Activated CD8-positive, alpha-beta T cell treated with anti-CD3 and anti-CD28 coated beads for 36 hours (primary cell): ENCODE results near the gene TEKT5. TPM values are rescaled to one million over a fixed set of nuclear protein-coding genes. Genes with fewer than 3 reads are reported as not detected.

Source experiments
- ATAC-seq: fragments of 200-7000 bp; cut with Tn5 transposase; one replicate; pipeline ENCODE4 v1.10.0; 2021; ENCODE audit warnings: mild to moderate bottlenecking, moderate library complexity
- CTCF ChIA-PET: fragments of 350-600 bp; sonication (Branson Sonifier 250); formaldehyde crosslinking; loops from one replicate; lab custom pipeline; 2021; ENCODE audit warnings: antibody characterized with exemption; lab: Charles Lee
- POLR2A ChIA-PET: fragments of 350-600 bp; sonication (Branson Sonifier 250); formaldehyde crosslinking; loops from one replicate; lab custom pipeline; 2021; ENCODE audit warnings: antibody characterized with exemption; lab: Charles Lee
- DNase-seq: peaks from one replicate; pipeline ENCODE4 v3.0.0-alpha.2; 2020
- H3K27ac Mint-ChIP-seq: one replicate; pipeline ENCODE4 v1.8.0; 2021; ENCODE audit warnings: mild to moderate bottlenecking, mixed read lengths
- H3K27me3 Mint-ChIP-seq: one replicate; pipeline ENCODE4 v1.8.0; 2021; ENCODE audit warnings: mixed read lengths
- H3K36me3 Mint-ChIP-seq: one replicate; pipeline ENCODE4 v1.8.0; 2021; ENCODE audit warnings: low read depth, mixed read lengths
- H3K4me1 Mint-ChIP-seq: one replicate; pipeline ENCODE4 v1.8.0; 2021; ENCODE audit warnings: low read depth, mixed read lengths
- H3K4me3 Mint-ChIP-seq: one replicate; pipeline ENCODE4 v1.8.0; 2021; ENCODE audit warnings: mild to moderate bottlenecking, moderate library complexity, mixed read lengths
- H3K9me3 Mint-ChIP-seq: one replicate; pipeline ENCODE4 v1.8.0; 2021; ENCODE audit warnings: mixed read lengths
- CTCF ChIP-seq: fragments of 200-600 bp; IDR thresholded peaks from one replicate; pipeline ENCODE4 v1.8.0; 2022; ENCODE audit warnings: antibody characterized with exemption, mild to moderate bottlenecking
- intact Hi-C: fragments of 100-400 bp; cut with micrococcal nuclease; formaldehyde crosslinking; loops from one replicate; pipeline ENCODE4 v1.10.0; 2022
- total RNA-seq, 2 experiments: library from RNA; stranded (reverse); gene quantifications; one replicate each; pipeline ENCODE4 v1.2.3, GENCODE V29; 2021

Gene TEKT5
- total RNA-seq, 2 experiments from 2014 or later = 0.16 to 0.43 TPM

- TF ChIP-seq CTCF = no peak
- Mint-ChIP-seq H3K27ac (no peak overlapping the region), H3K9me3 (no peaks in the 10 kb centered on the region), H3K4me3 (no peak overlapping the region), H3K36me3 (no peaks in the 10 kb centered on the region), H3K4me1 (no peaks in the 10 kb centered on the region), H3K27me3 (peaks cover 6% of the 10 kb centered on the region)
- CTCF ChIA-PET = interaction anchor here (1.1 kb wide), 1 partner anchor 81 kb away, joined by 3 read pairs; no protein-coding TSS in a partner anchor
- no peak for DNase-seq
- ATAC-seq = no peak
- POLR2A ChIA-PET = no interaction called here
- intact Hi-C loops = no loop called here
These were observed 93.0 kb downstream of the TEKT5 start for GRCh38 chr16:10601444-10602408.

- CTCF ChIA-PET = interaction anchor here (1.1 kb wide), 1 partner anchor 80 kb away, joined by 3 read pairs; no protein-coding TSS in a partner anchor
- DNase-seq (no peak), ATAC-seq (no peak)
- Mint-ChIP-seq H3K27ac (no peak overlapping the region), H3K9me3 (no peaks in the 10 kb centered on the region), H3K4me3 (no peak overlapping the region), H3K36me3 (no peaks in the 10 kb centered on the region), H3K4me1 (no peaks in the 10 kb centered on the region), H3K27me3 (peaks cover 6% of the 10 kb centered on the region)
- no peak for TF ChIP-seq CTCF
- POLR2A ChIA-PET = no interaction called here
- intact Hi-C loops = no loop called here
These were observed 93.8 kb downstream of the TEKT5 start for GRCh38 chr16:10600782-10601443.

- Mint-ChIP-seq H3K4me3 (no peak overlapping the region), H3K27me3 (peaks cover 6% of the 10 kb centered on the region), H3K9me3 (no peaks in the 10 kb centered on the region), H3K27ac (no peak overlapping the region), H3K36me3 (no peaks in the 10 kb centered on the region), H3K4me1 (no peaks in the 10 kb centered on the region)
- ChIA-PET POLR2A (no interaction called here), CTCF (no interaction called here)
- DNase-seq (no peak), ATAC-seq (no peak)
- intact Hi-C loops = no loop called here
- TF ChIP-seq CTCF = no peak
These were observed 95.1 kb downstream of the TEKT5 start for GRCh38 chr16:10599626-10600025.

GRCh38 chr16:10598157-10598556 is 96.6 kb downstream of the TEKT5 start:
- TF ChIP-seq CTCF = no peak
- intact Hi-C loops = no loop called here
- H3K4me1 Mint-ChIP-seq = no peaks in the 10 kb centered on the region
- ChIA-PET CTCF (no interaction called here), POLR2A (no interaction called here)
- DNase-seq (no peak), ATAC-seq (no peak)
- no peak overlapping the region for H3K4me3 Mint-ChIP-seq
- H3K27ac Mint-ChIP-seq = no peak overlapping the region
- H3K36me3 Mint-ChIP-seq = no peaks in the 10 kb centered on the region
- H3K9me3 Mint-ChIP-seq = no peaks in the 10 kb centered on the region
- H3K27me3 Mint-ChIP-seq = peaks cover 6% of the 10 kb centered on the region
